Trophoblast cell (in vitro differentiated cells and primary cell): Measurements from ENCODE around the gene CDAN1.

ENCODE experiments used
- DNase-seq, 2 donors: peaks; one replicate each; pipeline ENCODE4 v3.0.0-alpha.2; 2016
- H2AFZ ChIP-seq: 2 replicates; pipeline ENCODE4 v1.6.1; 2013; ENCODE audit warnings: low read length, moderate library complexity, mild to moderate bottlenecking; ENCODE audit not compliant: insufficient read depth, poor library complexity
- H2AK5ac ChIP-seq: 2 replicates; pipeline ENCODE4 v1.6.1; 2013; ENCODE audit warnings: mild to moderate bottlenecking, low read length
- H2BK120ac ChIP-seq: 2 replicates; pipeline ENCODE4 v1.6.1; 2013; ENCODE audit warnings: low read length, mild to moderate bottlenecking, moderate library complexity; ENCODE audit not compliant: insufficient read depth, poor library complexity
- H2BK12ac ChIP-seq: 2 replicates; pipeline ENCODE4 v1.6.1; 2013; ENCODE audit warnings: mild to moderate bottlenecking, low read length, moderate library complexity
- H2BK5ac ChIP-seq: 2 replicates; pipeline ENCODE4 v1.6.1; 2013; ENCODE audit warnings: low read length, low read depth, moderate library complexity, mild to moderate bottlenecking; ENCODE audit not compliant: poor library complexity
- H3K14ac ChIP-seq: 2 replicates; pipeline ENCODE4 v1.6.1; 2013; ENCODE audit warnings: mild to moderate bottlenecking, low read length
- H3K18ac ChIP-seq: 2 replicates; pipeline ENCODE4 v1.6.1; 2013; ENCODE audit warnings: mild to moderate bottlenecking, low read length
- H3K23ac ChIP-seq: 2 replicates; pipeline ENCODE4 v1.6.1; 2013; ENCODE audit warnings: low read length
- H3K27ac ChIP-seq: 2 replicates; pipeline ENCODE4 v1.5.1; 2013; ENCODE audit warnings: low read depth, mild to moderate bottlenecking, inconsistent platforms, low read length, moderate library complexity
- H3K27me3 ChIP-seq: 2 replicates; pipeline ENCODE4 v1.6.1; 2013; ENCODE audit warnings: inconsistent platforms, mild to moderate bottlenecking, low read length, moderate library complexity; ENCODE audit not compliant: insufficient read depth
- H3K36me3 ChIP-seq, 2 experiments: 1 replicate in 1 of 2; 2 replicates in 1 of 2; pipeline ENCODE4 v1.6.1; 2013; ENCODE audit warnings: low read length in 2 of 2, mild to moderate bottlenecking in 2 of 2, moderate library complexity in 1 of 2; ENCODE audit not compliant: insufficient read depth in 2 of 2, control insufficient read depth in 1 of 2
- H3K4ac ChIP-seq: 2 replicates; pipeline ENCODE4 v1.6.1; 2013; ENCODE audit warnings: low read depth, mild to moderate bottlenecking, low read length, moderate library complexity
- H3K4me1 ChIP-seq, 2 experiments: 1 replicate in 1 of 2; 2 replicates in 1 of 2; pipeline ENCODE4 v1.6.1; 2013; ENCODE audit warnings: low read length in 2 of 2, mild to moderate bottlenecking in 2 of 2, moderate library complexity in 1 of 2; ENCODE audit not compliant: insufficient read depth in 2 of 2, control insufficient read depth in 1 of 2
- H3K4me2 ChIP-seq: 2 replicates; pipeline ENCODE4 v1.6.1; 2013; ENCODE audit warnings: inconsistent platforms, mild to moderate bottlenecking, low read length, moderate library complexity
- H3K4me3 ChIP-seq: 2 replicates; pipeline ENCODE4 v1.5.1; 2013; ENCODE audit warnings: mild to moderate bottlenecking, low read depth, low read length, inconsistent platforms
- H3K79me1 ChIP-seq: one replicate; pipeline ENCODE4 v1.6.1; 2013; ENCODE audit warnings: low read length
- H3K79me2 ChIP-seq: 2 replicates; pipeline ENCODE4 v1.6.1; 2013; ENCODE audit warnings: low read length, mild to moderate bottlenecking; ENCODE audit not compliant: control insufficient read depth, insufficient read depth, poor library complexity
- H3K9ac ChIP-seq: 2 replicates; pipeline ENCODE4 v1.6.1; 2013; ENCODE audit warnings: mild to moderate bottlenecking, low read length
- H3K9me3 ChIP-seq: 2 replicates; pipeline ENCODE4 v1.6.1; 2013; ENCODE audit warnings: low read depth, mild to moderate bottlenecking, control low read depth, inconsistent platforms, low read length; ENCODE audit not compliant: insufficient read depth
- H4K12ac ChIP-seq: 2 replicates; pipeline ENCODE4 v1.6.1; 2013; ENCODE audit warnings: low read depth, mild to moderate bottlenecking, low read length, moderate library complexity
- H4K8ac ChIP-seq: 2 replicates; pipeline ENCODE4 v1.6.1; 2013; ENCODE audit warnings: low read depth, mild to moderate bottlenecking, low read length, moderate library complexity
- H4K91ac ChIP-seq: one replicate; pipeline ENCODE4 v1.6.1; 2013; ENCODE audit warnings: low read depth, mild to moderate bottlenecking, low read length, moderate library complexity
- WGBS: extraction: QIAGEN DNeasy Blood & Tissue Kit; methylation state at CpG from one replicate; pipeline ENCODE4 v1.1.7; 2013; ENCODE audit warnings: missing lambda C conversion rate; ENCODE audit not compliant: insufficient read length, insufficient coverage; ENCODE audit errors: extremely low coverage; 5-methylcytosine and 5-hydroxymethylcytosine counted together

The CDAN1 gene

DNA sequence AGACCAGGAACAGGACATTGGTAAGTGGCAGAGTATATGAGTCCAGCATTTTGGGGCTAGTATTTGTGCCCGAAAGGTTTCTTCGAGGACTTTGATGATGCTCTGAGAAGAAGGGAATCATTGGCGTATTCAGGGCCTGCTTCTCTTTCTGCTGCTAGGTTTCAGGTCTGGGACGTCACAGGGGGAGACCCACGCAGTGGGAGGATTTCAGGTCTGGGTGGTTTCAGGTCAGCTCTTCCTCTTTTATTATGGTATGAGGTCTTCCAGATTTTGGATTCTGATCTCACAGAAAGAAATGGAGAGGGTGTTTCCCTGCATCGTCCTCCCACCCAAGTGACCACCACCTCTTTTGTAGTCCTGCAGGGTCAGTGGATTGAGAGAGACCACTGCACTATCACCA lies 62.5 kb downstream of the CDAN1 start:
- no peak for DNase-seq
- no peak overlapping the region for H2BK12ac ChIP-seq
- peaks cover 0 to 3% of the 10 kb centered on the region in 2 experiments for H3K4me1 ChIP-seq
- WGBS, result no CpG with 5 or more reads among the region's 6 CpGs
- H4K12ac ChIP-seq, result no peak overlapping the region
- no peak overlapping the region for H2BK120ac ChIP-seq
- no peak overlapping the region for H2BK5ac ChIP-seq
- H4K8ac ChIP-seq, result no peak overlapping the region
- no peak overlapping the region for H4K91ac ChIP-seq
- no peak overlapping the region for H3K27ac ChIP-seq
- H3K14ac ChIP-seq, result no peak overlapping the region
- no peaks in the 10 kb centered on the region for H3K9me3 ChIP-seq
- no peak overlapping the region for H2AK5ac ChIP-seq
- H2AFZ ChIP-seq, result no peak overlapping the region
- H3K4ac ChIP-seq, result no peak overlapping the region
- no peaks in the 10 kb centered on the region for H3K36me3 ChIP-seq
- H3K23ac ChIP-seq, result no peak overlapping the region
- no peak overlapping the region for H3K18ac ChIP-seq
- no peaks in the 10 kb centered on the region for H3K79me1 ChIP-seq
- H3K9ac ChIP-seq, result no peak overlapping the region
- H3K4me3 ChIP-seq, result no peak overlapping the region
- H3K4me2 ChIP-seq, result no peak overlapping the region
- no peaks in the 10 kb centered on the region for H3K79me2 ChIP-seq
- H3K27me3 ChIP-seq, result no peaks in the 10 kb centered on the region
